ENCODE measurements around the gene CTNND2. TPM values are rescaled to one million over a fixed set of nuclear protein-coding genes. Genes with fewer than 3 reads are reported as not detected.

Gene CTNND2
- total RNA-seq, 1 donor from 2014 or later: 2.5 TPM

- no peak overlapping the region for H3K4me3 Mint-ChIP-seq (ENCODE audit: unreplicated experiment)
These were observed 349.1 kb downstream of the CTNND2 start for GRCh38 chr5:11555171-11555570.

DNA sequence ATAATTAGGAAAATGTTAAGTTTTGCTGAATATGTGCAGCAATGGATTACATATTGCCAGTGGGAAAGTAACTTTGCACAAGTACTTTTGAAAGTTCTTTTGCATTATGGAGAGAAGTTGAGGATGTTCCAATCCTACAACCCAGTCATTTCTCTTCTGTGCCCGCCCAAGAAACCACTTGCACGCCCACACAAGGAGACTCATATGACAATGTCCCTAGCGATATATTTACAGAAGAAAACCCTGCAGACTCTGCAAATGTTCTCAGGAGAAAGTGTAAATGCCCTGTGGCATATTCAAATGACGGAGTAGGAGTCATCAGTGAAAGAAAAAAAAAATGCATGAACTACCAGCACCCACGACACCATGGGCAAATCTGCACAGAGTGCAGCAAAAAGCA lies 356.5 kb downstream of the CTNND2 start:
- Mint-ChIP-seq H3K9me3 (ENCODE audit: unreplicated experiment) (no peaks in the 10 kb centered on the region), H3K27me3 (ENCODE audit: unreplicated experiment) (no peaks in the 10 kb centered on the region), H3K36me3 (ENCODE audit: unreplicated experiment) (no peaks in the 10 kb centered on the region), H3K4me1 (ENCODE audit: unreplicated experiment) (no peaks in the 10 kb centered on the region), H3K4me3 (ENCODE audit: unreplicated experiment) (no peak overlapping the region), H3K27ac (ENCODE audit: unreplicated experiment) (no peak overlapping the region)
- TF ChIP-seq, protein P1, sequence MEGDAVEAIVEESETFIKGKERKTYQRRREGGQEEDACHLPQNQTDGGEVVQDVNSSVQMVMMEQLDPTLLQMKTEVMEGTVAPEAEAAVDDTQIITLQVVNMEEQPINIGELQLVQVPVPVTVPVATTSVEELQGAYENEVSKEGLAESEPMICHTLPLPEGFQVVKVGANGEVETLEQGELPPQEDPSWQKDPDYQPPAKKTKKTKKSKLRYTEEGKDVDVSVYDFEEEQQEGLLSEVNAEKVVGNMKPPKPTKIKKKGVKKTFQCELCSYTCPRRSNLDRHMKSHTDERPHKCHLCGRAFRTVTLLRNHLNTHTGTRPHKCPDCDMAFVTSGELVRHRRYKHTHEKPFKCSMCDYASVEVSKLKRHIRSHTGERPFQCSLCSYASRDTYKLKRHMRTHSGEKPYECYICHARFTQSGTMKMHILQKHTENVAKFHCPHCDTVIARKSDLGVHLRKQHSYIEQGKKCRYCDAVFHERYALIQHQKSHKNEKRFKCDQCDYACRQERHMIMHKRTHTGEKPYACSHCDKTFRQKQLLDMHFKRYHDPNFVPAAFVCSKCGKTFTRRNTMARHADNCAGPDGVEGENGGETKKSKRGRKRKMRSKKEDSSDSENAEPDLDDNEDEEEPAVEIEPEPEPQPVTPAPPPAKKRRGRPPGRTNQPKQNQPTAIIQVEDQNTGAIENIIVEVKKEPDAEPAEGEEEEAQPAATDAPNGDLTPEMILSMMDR (IDR thresholded peaks at IDR 0.05): no peak
- no peak for DNase-seq (ENCODE audit: extremely low spot score, unreplicated experiment)

More at GRCh38 chr5:11555171-11555570, 349.1 kb downstream of the CTNND2 start:
- H3K27ac Mint-ChIP-seq (ENCODE audit: unreplicated experiment): no peak overlapping the region
- H3K36me3 Mint-ChIP-seq (ENCODE audit: unreplicated experiment): no peaks in the 10 kb centered on the region
- TF ChIP-seq, protein P1 (IDR thresholded peaks at IDR 0.05): no peak
- peaks cover 7% of the 10 kb centered on the region for H3K9me3 Mint-ChIP-seq (ENCODE audit: unreplicated experiment)
- no peaks in the 10 kb centered on the region for H3K4me1 Mint-ChIP-seq (ENCODE audit: unreplicated experiment)
- H3K27me3 Mint-ChIP-seq (ENCODE audit: unreplicated experiment): no peaks in the 10 kb centered on the region
- DNase-seq (ENCODE audit: extremely low spot score, unreplicated experiment): no peak

- Mint-ChIP-seq H3K27me3 (ENCODE audit: unreplicated experiment) (no peaks in the 10 kb centered on the region), H3K4me1 (ENCODE audit: unreplicated experiment) (no peaks in the 10 kb centered on the region), H3K27ac (ENCODE audit: unreplicated experiment) (no peak overlapping the region), H3K4me3 (ENCODE audit: unreplicated experiment) (no peak overlapping the region), H3K9me3 (ENCODE audit: unreplicated experiment) (no peaks in the 10 kb centered on the region), H3K36me3 (ENCODE audit: unreplicated experiment) (no peaks in the 10 kb centered on the region)
- TF ChIP-seq, protein P1 (IDR thresholded peaks at IDR 0.05): no peak
- DNase-seq (ENCODE audit: extremely low spot score, unreplicated experiment): no peak
These were observed 357.1 kb downstream of the CTNND2 start for GRCh38 chr5:11547140-11547539.

DNA sequence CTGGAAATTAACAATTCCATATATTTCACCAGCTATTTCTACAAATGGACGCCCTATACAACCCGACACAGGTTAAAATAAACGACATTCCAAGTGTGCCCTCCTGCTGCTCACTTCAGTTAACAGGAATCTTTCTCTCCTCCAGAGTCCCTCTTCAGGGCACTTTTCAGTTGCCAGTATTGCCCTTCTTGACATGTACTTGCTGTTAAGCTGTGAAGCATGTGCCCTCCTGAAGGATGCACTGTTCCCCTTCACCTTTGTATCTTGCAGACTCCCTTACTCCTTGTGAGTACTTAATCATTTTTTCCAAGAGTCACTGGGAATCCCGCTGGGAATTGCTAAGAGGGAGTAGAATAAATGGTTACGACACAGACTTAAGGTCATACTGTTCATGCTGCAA lies 364.1 kb downstream of the CTNND2 start:
- H3K36me3 Mint-ChIP-seq (ENCODE audit: unreplicated experiment): no peaks in the 10 kb centered on the region
- DNase-seq (ENCODE audit: extremely low spot score, unreplicated experiment): no peak
- H3K27me3 Mint-ChIP-seq (ENCODE audit: unreplicated experiment): no peaks in the 10 kb centered on the region

GRCh38 chr5:11531811-11532555 lies 372.3 kb downstream of the CTNND2 start:
- H3K27me3 Mint-ChIP-seq (ENCODE audit: unreplicated experiment): no peaks in the 10 kb centered on the region
- no peak overlapping the region for H3K27ac Mint-ChIP-seq (ENCODE audit: unreplicated experiment)
- no peaks in the 10 kb centered on the region for H3K36me3 Mint-ChIP-seq (ENCODE audit: unreplicated experiment)
- H3K4me1 Mint-ChIP-seq (ENCODE audit: unreplicated experiment): no peaks in the 10 kb centered on the region
- no peak for DNase-seq (ENCODE audit: extremely low spot score, unreplicated experiment)
- H3K9me3 Mint-ChIP-seq (ENCODE audit: unreplicated experiment): no peaks in the 10 kb centered on the region
- TF ChIP-seq, protein P1 (IDR thresholded peaks at IDR 0.05): no peak
- no peak overlapping the region for H3K4me3 Mint-ChIP-seq (ENCODE audit: unreplicated experiment)

More for the DNA sequence above, 364.1 kb downstream of the CTNND2 start:
- Mint-ChIP-seq H3K4me1 (ENCODE audit: unreplicated experiment) (no peaks in the 10 kb centered on the region), H3K27ac (ENCODE audit: unreplicated experiment) (no peak overlapping the region), H3K4me3 (ENCODE audit: unreplicated experiment) (no peak overlapping the region), H3K9me3 (ENCODE audit: unreplicated experiment) (no peaks in the 10 kb centered on the region)
- TF ChIP-seq, protein P1 (IDR thresholded peaks at IDR 0.05): no peak
